Right lobe of liver (tissue), 6 donors: ENCODE data around the gene OSBPL9. TPM values are rescaled to one million over a fixed set of nuclear protein-coding genes. Genes with fewer than 3 reads are reported as not detected.
"Not testable (repeated sequence)": the region's sequence is repeated elsewhere in the genome, so short reads cannot be mapped to it uniquely, and the experiment has no call there.

ENCODE experiments used
- ATAC-seq, 4 donors: fragments of 200-7000 bp; cut with Tn5 transposase; one replicate each; pipeline ENCODE4 v1.9.1; 2020; ENCODE audit warnings: mild to moderate bottlenecking in 4 of 4, moderate library complexity in 4 of 4
- DNase-seq, 3 donors: peaks; one replicate each; pipeline ENCODE4 v3.0.0-alpha.2; 2020
- H3K27ac ChIP-seq, 3 donors: fragments of 200-600 bp; one replicate each; pipeline ENCODE4 v1.8.0; 2022
- H3K27me3 ChIP-seq, 2 donors: fragments of 200-600 bp; one replicate each; pipeline ENCODE4 v1.8.0; 2022
- H3K36me3 ChIP-seq, 4 donors: fragments of 200-600 bp; sonication (generic) in 1 of 4; one replicate each; pipeline versions ENCODE4 v1.5.1 to v1.8.0; 2017 to 2022; ENCODE audit warnings: control low read depth in 1 of 4
- H3K4me1 ChIP-seq, 4 donors: fragments of 200-600 bp; sonication (generic) in 1 of 4; one replicate each; pipeline versions ENCODE4 v1.5.1 to v1.8.0; 2017 to 2022; ENCODE audit warnings: control low read depth in 1 of 4
- H3K4me3 ChIP-seq, 3 donors: fragments of 200-600 bp; one replicate each; pipeline ENCODE4 v1.8.0; 2022
- H3K9me3 ChIP-seq, 4 donors: fragments of 200-600 bp; sonication (generic) in 1 of 4; one replicate each; pipeline versions ENCODE4 v1.5.1 to v1.8.0; 2017 to 2022; ENCODE audit warnings: control low read depth in 1 of 4
- CTCF ChIP-seq, 4 donors: fragments of 200-600 bp in 3 of 4; fragments of 450-650 bp in 1 of 4; IDR thresholded peaks; one replicate each; pipeline versions ENCODE4 v1.5.1 to v1.8.0; 2016 to 2022; ENCODE audit warnings: antibody characterized with exemption in 4 of 4, mild to moderate bottlenecking in 2 of 4
- POLR2A ChIP-seq: fragments of 450-650 bp; IDR thresholded peaks from one replicate; pipeline ENCODE4 v1.6.1; 2017; ENCODE audit warnings: antibody characterized with exemption, mild to moderate bottlenecking
- WGBS: methylation state at CpG from one replicate; pipeline ENCODE4 v1.1.6; 2018; ENCODE audit warnings: low coverage, low lambda C conversion rate; ENCODE audit not compliant: insufficient coverage; ENCODE audit errors: missing lambda C conversion rate; 5-methylcytosine and 5-hydroxymethylcytosine counted together
- intact Hi-C, 2 donors: fragments of 100-400 bp; cut with DNase I; formaldehyde crosslinking; loops; one replicate each; pipeline versions ENCODE4 v1.11.2 to v1.14.1; 2022
- total RNA-seq, 6 experiments: library from RNA; depleted of rRNA in 2 of 6; stranded (reverse); fragments of >200 nt in 2 of 6; fragmentation: NEBNext Ultra II Directional in 3 of 6; extraction: Animal tissue kit (Norgen Biotek cat#: 25700) in 3 of 6; gene quantifications; one replicate each; pipeline versions ENCODE4 v1.1.0 to v1.2.4, GENCODE V29; 2016 to 2023
- donor health status: DM: no; HTN: yes; CAD: no.
- donor health status: DM: no; HTN: no; CAD: no.
- donor health status: DM: no; HTN: no; CAD: no.
- donor health status: DM: no; HTN: yes; CAD: no.
- donor health status: DM: no; HTN: yes; CAD: no.

The OSBPL9 gene
- total RNA-seq, 6 experiments from 2014 or later = 51.7 to 90.5 (median 71.7) TPM

GRCh38 chr1:51644020-51644419 is 27.1 kb downstream of the OSBPL9 start:
- Histone ChIP-seq H3K36me3 (no peaks in the 10 kb centered on the region), H3K4me1 (peaks cover 0 to 32% (median 12%) of the 10 kb centered on the region in 4 donors), H3K4me3 (no peak overlapping the region), H3K9me3 (no peaks in the 10 kb centered on the region), H3K27ac (no peak overlapping the region), H3K27me3 (no peaks in the 10 kb centered on the region)
- ATAC-seq (no peak), DNase-seq (no peak)
- intact Hi-C loops = no loop called here
- WGBS = 79% methylated on average over 2 of the region's 5 CpGs
- TF ChIP-seq POLR2A = no peak
- TF ChIP-seq CTCF (IDR thresholded peaks at IDR 0.05) = no peak

- Histone ChIP-seq H3K4me3 (no peak overlapping the region), H3K9me3 (no peaks in the 10 kb centered on the region), H3K27ac (no peak overlapping the region), H3K4me1 (peaks cover 0 to 33% (median 12%) of the 10 kb centered on the region in 4 donors), H3K36me3 (no peaks in the 10 kb centered on the region), H3K27me3 (no peaks in the 10 kb centered on the region)
- TF ChIP-seq POLR2A (no peak), CTCF (IDR thresholded peaks at IDR 0.05) (no peak)
- ATAC-seq (no peak), DNase-seq (no peak)
- 67% methylated on average over 4 of the region's 10 CpGs for WGBS
- intact Hi-C loops = no loop called here
Observed at GRCh38 chr1:51644533-51645197, 27.8 kb downstream of the OSBPL9 start.

- H3K4me3 ChIP-seq, ATAC-seq, H3K9me3 ChIP-seq, H3K27me3 ChIP-seq, DNase-seq, intact Hi-C loops, H3K27ac ChIP-seq, H3K36me3 ChIP-seq: not testable (repeated sequence)
- WGBS = no CpG with 5 or more reads among the region's 3 CpGs
- H3K4me1 ChIP-seq = peaks cover 0 to 22% (median 12%) of the 10 kb centered on the region in 4 donors
Observed at GRCh38 chr1:51646592-51646991, 29.7 kb downstream of the OSBPL9 start.

- WGBS = 47% methylated on average over 5 of the region's 6 CpGs
- H3K9me3 ChIP-seq = no peaks in the 10 kb centered on the region
Observed at GRCh38 chr1:51648180-51649109, 31.6 kb downstream of the OSBPL9 start.

More at GRCh38 chr1:51648180-51649109, 31.6 kb downstream of the OSBPL9 start:
- Histone ChIP-seq H3K27me3 (no peaks in the 10 kb centered on the region), H3K27ac (peak overlapping the region in 2 of 3 donors; percentile 12 to 30), H3K36me3 (no peaks in the 10 kb centered on the region), H3K4me1 (peaks cover 0 to 41% (median 22%) of the 10 kb centered on the region in 4 donors), H3K4me3 (no peak overlapping the region)
- no peak for TF ChIP-seq CTCF (IDR thresholded peaks at IDR 0.05)
- no peak for TF ChIP-seq POLR2A
- intact Hi-C loops = no loop called here
- ATAC-seq (peak; percentile 75 to 80 (median 78)), DNase-seq (no peak)
